Measurements from ENCODE around the gene OR4E2. TPM values are rescaled to one million over a fixed set of nuclear protein-coding genes. Genes with fewer than 3 reads are reported as not detected.

The OR4E2 gene
- total RNA-seq, 1 donor from 2014 or later = not detected

DNA sequence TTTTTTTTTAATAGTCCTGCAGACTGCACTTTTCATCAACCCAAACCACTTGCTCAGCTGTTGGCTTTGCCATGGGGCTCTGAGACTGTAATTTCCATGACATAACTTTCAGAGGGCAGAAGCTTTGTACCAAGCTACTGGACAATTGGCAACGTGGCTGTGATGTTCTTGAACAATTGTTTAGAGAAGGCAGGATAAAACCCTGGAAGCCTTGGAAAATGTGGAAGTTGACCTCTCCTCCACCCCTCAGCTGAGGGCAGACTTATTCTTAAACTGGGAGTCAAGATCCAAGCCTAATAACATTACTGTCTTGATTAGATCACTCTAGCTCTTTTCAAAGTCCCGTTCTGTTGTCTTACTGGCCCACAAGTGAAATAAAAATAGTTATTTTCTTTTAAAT is 17.7 kb downstream of the OR4E2 start:
- Mint-ChIP-seq H3K4me1 (ENCODE audit: low read depth) (peaks cover 15% of the 10 kb centered on the region), H3K27ac (no peak overlapping the region), H3K27me3 (no peaks in the 10 kb centered on the region), H3K4me3 (ENCODE audit: low read depth) (no peak overlapping the region), H3K36me3 (ENCODE audit: insufficient read depth) (no peaks in the 10 kb centered on the region), H3K9me3 (ENCODE audit: low read depth) (peaks cover 8% of the 10 kb centered on the region)
- TF ChIP-seq, protein P1, sequence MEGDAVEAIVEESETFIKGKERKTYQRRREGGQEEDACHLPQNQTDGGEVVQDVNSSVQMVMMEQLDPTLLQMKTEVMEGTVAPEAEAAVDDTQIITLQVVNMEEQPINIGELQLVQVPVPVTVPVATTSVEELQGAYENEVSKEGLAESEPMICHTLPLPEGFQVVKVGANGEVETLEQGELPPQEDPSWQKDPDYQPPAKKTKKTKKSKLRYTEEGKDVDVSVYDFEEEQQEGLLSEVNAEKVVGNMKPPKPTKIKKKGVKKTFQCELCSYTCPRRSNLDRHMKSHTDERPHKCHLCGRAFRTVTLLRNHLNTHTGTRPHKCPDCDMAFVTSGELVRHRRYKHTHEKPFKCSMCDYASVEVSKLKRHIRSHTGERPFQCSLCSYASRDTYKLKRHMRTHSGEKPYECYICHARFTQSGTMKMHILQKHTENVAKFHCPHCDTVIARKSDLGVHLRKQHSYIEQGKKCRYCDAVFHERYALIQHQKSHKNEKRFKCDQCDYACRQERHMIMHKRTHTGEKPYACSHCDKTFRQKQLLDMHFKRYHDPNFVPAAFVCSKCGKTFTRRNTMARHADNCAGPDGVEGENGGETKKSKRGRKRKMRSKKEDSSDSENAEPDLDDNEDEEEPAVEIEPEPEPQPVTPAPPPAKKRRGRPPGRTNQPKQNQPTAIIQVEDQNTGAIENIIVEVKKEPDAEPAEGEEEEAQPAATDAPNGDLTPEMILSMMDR (IDR thresholded peaks at IDR 0.05; ENCODE audit: unreplicated experiment) = no peak
- no peak for DNase-seq (ENCODE audit: low spot score, unreplicated experiment)

DNA sequence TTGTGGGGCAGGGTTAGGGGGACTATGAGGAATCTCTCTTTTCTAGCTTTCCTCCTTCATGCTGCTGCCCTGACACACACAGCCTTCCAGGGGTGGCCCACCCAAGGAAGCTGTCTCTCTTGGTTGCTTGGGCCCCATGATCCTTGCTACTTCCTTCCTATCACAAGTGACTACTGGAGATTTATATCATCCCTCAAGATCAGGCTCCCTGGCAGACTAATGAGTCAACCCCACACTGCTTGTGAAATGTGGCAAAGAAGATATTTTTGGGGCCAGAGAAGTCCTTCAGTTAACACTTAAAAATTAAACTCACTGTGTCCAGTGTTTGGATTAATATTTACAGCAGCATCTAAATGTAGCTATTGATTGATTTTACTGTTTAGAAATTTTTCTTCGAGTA is 18.5 kb downstream of the OR4E2 start:
- H3K36me3 Mint-ChIP-seq (ENCODE audit: insufficient read depth) = no peaks in the 10 kb centered on the region
- peaks cover 8% of the 10 kb centered on the region for H3K9me3 Mint-ChIP-seq (ENCODE audit: low read depth)
- peaks cover 13% of the 10 kb centered on the region for H3K4me1 Mint-ChIP-seq (ENCODE audit: low read depth)
- TF ChIP-seq, protein P1 (IDR thresholded peaks at IDR 0.05; ENCODE audit: unreplicated experiment) = no peak
- H3K4me3 Mint-ChIP-seq (ENCODE audit: low read depth) = no peak overlapping the region
- no peak for DNase-seq (ENCODE audit: low spot score, unreplicated experiment)
- H3K27me3 Mint-ChIP-seq = no peaks in the 10 kb centered on the region
- no peak overlapping the region for H3K27ac Mint-ChIP-seq

DNA sequence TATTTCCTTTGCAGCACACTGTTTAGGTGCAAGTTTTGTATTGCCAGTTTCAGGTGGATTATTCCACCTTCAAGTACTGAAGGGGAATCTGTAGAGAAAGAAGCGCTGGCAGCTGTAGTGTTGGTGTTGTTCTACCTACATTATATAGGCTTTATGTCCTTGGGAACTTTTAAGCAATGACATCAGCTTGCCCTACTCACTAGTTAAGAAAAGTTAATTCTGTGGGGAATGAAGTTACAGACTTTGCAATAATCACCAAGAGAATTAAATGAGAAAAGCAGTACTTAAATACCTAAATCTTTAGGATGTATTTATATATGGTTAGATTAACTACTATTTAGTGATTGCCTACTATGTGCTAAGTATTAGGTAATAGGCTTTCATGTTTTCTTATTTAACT is 20.1 kb downstream of the OR4E2 start, which contains the start of gene OR4E1:
OR4E1 (minus strand) TSS at position 101 of the 400 bp plus-strand sequence. CDS start 2,883 bp downstream, outside the sequence.
- H3K27ac Mint-ChIP-seq = no peak within 1 kb of the TSS

DNA sequence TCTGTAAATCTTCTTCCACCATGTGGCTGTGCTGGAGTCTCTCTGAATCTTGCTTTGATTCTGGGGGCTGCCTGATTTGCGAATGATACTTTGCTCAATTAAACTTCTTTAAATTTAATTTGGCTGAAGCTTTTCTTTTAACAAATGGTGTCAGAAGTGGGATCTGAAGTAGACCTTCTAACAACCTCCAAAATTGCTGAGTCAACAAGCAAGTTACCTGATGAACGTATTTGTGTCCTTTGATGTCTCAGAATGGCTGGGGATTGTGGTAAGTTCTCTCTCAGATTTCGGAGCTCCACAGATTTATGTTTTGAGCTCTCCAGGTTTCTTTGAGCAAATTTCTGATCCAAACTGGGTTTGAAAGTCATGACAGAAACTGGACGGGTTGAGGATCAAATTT is 21.9 kb downstream of the OR4E2 start:
- Mint-ChIP-seq H3K4me1 (ENCODE audit: low read depth) (no peaks in the 10 kb centered on the region), H3K4me3 (ENCODE audit: low read depth) (no peak overlapping the region), H3K27me3 (no peaks in the 10 kb centered on the region), H3K36me3 (ENCODE audit: insufficient read depth) (no peaks in the 10 kb centered on the region), H3K27ac (no peak overlapping the region), H3K9me3 (ENCODE audit: low read depth) (peaks cover 8% of the 10 kb centered on the region)
- DNase-seq (ENCODE audit: low spot score, unreplicated experiment) = no peak
- TF ChIP-seq, protein P1 (IDR thresholded peaks at IDR 0.05; ENCODE audit: unreplicated experiment) = no peak

More for the DNA sequence above, 20.1 kb downstream of the OR4E2 start, which contains the start of gene OR4E1:
- Mint-ChIP-seq H3K4me3 (ENCODE audit: low read depth) (no peak within 1 kb of the TSS), H3K4me1 (ENCODE audit: low read depth) (peaks cover 11% of the 10 kb centered on the region), H3K36me3 (ENCODE audit: insufficient read depth) (no peaks in the 10 kb centered on the region), H3K9me3 (ENCODE audit: low read depth) (peaks cover 8% of the 10 kb centered on the region), H3K27me3 (no peaks in the 10 kb centered on the region)
- no peak for DNase-seq (ENCODE audit: low spot score, unreplicated experiment)
- TF ChIP-seq, protein P1 (IDR thresholded peaks at IDR 0.05; ENCODE audit: unreplicated experiment) = no peak

- Mint-ChIP-seq H3K9me3 (ENCODE audit: low read depth) (peaks cover 8% of the 10 kb centered on the region), H3K4me3 (ENCODE audit: low read depth) (no peak overlapping the region), H3K27me3 (no peaks in the 10 kb centered on the region), H3K4me1 (ENCODE audit: low read depth) (no peaks in the 10 kb centered on the region), H3K36me3 (ENCODE audit: insufficient read depth) (no peaks in the 10 kb centered on the region), H3K27ac (no peak overlapping the region)
- no peak for DNase-seq (ENCODE audit: low spot score, unreplicated experiment)
- TF ChIP-seq, protein P1 (IDR thresholded peaks at IDR 0.05; ENCODE audit: unreplicated experiment) = no peak
Observed at GRCh38 chr14:21680072-21680471, 26.4 kb downstream of the OR4E2 start.
